Measurements from ENCODE around the gene OSBPL10.

The OSBPL10 gene

DNA sequence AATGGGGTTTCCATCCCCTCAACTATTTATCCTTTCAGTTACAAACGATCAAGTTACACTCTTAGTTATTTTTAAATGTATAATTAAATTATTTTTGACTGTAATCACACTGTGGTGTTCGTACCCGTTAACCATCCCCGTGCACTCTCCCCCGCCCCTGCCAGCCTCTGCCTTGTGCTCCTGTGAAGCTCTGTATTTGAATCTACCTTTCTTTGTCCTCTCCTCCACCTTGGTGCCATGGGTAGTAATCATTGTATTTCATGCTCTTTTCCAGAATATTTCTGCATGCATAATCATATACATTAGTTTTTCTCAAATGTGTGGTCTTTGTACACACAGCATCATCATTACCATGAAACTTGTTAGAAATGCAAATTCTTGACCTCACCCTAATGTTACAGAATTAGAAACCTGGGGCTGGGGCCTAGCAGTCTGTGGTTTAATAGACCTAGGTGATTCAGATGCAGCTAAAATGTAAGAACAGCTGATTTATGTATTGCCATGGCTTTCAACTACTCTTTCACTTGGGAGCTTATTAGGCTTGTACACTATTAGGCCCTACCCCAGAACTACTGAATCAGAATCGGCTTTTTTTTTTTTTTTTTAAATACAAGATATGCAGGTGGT lies 356.9 kb downstream of the OSBPL10 start:
- ChIA-PET CTCF (no interaction called here), POLR2A (no interaction called here)

DNA sequence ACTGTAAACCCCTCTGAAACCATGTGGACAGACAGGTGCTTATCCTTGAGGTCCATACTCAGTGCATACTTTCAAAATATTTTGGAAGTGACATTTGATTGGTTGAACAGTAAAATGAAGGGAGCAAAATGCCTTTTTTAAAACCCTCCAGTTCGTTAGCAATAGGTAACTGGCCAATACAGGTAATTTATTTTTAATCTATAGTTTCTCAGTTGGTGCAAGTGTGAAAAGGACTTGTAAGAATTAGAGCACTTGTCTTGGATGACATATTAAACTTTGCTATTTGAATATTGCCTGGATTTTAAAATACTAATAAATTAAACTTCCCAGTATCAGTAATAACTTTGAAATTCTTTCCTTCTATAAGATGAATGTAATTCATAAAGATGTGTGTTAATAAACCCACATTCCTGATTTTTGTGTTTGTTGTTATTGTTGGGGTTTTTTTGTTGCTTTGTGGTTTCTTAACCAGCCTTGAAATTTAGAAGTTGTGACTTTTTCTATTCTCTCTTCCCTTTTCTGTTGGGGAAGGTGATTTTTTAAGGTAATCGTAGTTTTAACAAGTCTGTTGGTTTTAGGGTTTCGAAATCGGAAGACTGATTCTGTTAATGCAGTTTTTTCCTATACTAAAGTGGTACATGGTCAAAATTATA lies 358.3 kb downstream of the OSBPL10 start:
- POLR2A ChIA-PET = no interaction called here
- DNase-seq (ENCODE audit: extremely low spot score) = no peak
- CTCF ChIA-PET = no interaction called here
- TF ChIP-seq NFRKB (IDR thresholded peaks at IDR 0.05) (no peak), L3MBTL2 (conservative IDR thresholded peaks at IDR 0.05) (no peak), FOXM1 (IDR thresholded peaks at IDR 0.05; ENCODE audit: borderline replicate concordance) (no peak), ELF4 (IDR thresholded peaks at IDR 0.05) (no peak), LEF1 (IDR thresholded peaks at IDR 0.05; ENCODE audit: borderline replicate concordance) (no peak), ZNF384 (IDR thresholded peaks at IDR 0.05) (no peak), SP1 (IDR thresholded peaks at IDR 0.05) (no peak), TARDBP (IDR thresholded peaks at IDR 0.05) (no peak)

More for the DNA sequence above, 356.9 kb downstream of the OSBPL10 start:
- no peak for TF ChIP-seq LEF1 (IDR thresholded peaks at IDR 0.05; ENCODE audit: borderline replicate concordance)
- TF ChIP-seq SUZ12 (IDR thresholded peaks at IDR 0.05) = no peak
- no peak for TF ChIP-seq NFRKB (IDR thresholded peaks at IDR 0.05)
- TF ChIP-seq SP1 (IDR thresholded peaks at IDR 0.05) = no peak
- TF ChIP-seq ARNT (IDR thresholded peaks at IDR 0.05) = no peak
- no peak for TF ChIP-seq ZNF384 (IDR thresholded peaks at IDR 0.05)
- no peak for TF ChIP-seq CTBP1 (IDR thresholded peaks at IDR 0.05; ENCODE audit: borderline replicate concordance)
- TF ChIP-seq, protein P1, sequence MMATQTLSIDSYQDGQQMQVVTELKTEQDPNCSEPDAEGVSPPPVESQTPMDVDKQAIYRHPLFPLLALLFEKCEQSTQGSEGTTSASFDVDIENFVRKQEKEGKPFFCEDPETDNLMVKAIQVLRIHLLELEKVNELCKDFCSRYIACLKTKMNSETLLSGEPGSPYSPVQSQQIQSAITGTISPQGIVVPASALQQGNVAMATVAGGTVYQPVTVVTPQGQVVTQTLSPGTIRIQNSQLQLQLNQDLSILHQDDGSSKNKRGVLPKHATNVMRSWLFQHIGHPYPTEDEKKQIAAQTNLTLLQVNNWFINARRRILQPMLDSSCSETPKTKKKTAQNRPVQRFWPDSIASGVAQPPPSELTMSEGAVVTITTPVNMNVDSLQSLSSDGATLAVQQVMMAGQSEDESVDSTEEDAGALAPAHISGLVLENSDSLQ (IDR thresholded peaks at IDR 0.05) = no peak
- no peak for TF ChIP-seq FOXA1 (IDR thresholded peaks at IDR 0.05)
- no peak for TF ChIP-seq ELF4 (IDR thresholded peaks at IDR 0.05)
- no peak for TF ChIP-seq TARDBP (IDR thresholded peaks at IDR 0.05)
- no peak for TF ChIP-seq HDGF (IDR thresholded peaks at IDR 0.05; ENCODE audit: borderline replicate concordance)
- TF ChIP-seq L3MBTL2 (conservative IDR thresholded peaks at IDR 0.05) = no peak
- TF ChIP-seq FOXK2 (IDR thresholded peaks at IDR 0.05) = no peak
- TF ChIP-seq FOXM1 (IDR thresholded peaks at IDR 0.05; ENCODE audit: borderline replicate concordance) = no peak
- no peak for TF ChIP-seq BHLHE40 (IDR thresholded peaks at IDR 0.05; ENCODE audit: borderline replicate concordance)
- no peak for DNase-seq (ENCODE audit: extremely low spot score)

DNA sequence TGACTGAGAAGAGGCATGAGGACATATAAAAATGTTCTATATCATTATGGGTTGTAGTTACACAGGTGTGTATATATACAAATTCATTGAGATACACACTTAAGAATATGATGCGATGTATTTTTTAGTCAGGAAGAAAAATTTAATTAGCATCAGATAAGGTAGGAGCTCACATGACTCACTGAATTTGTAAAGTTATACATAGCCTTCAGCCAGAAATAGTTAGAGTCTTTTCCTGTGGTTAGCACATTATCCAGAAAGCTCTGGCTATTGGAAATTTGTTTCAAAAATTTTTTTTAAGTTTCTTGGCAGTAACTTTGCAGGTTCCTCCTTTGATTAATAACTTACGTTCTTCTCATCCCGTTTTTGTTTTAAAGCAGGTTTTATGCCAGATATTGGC lies 359.7 kb downstream of the OSBPL10 start:
- ChIA-PET POLR2A (no interaction called here), CTCF (no interaction called here)
- TF ChIP-seq FOXK2 (IDR thresholded peaks at IDR 0.05) (no peak), NFRKB (IDR thresholded peaks at IDR 0.05) (no peak), FOXA1 (IDR thresholded peaks at IDR 0.05) (no peak), SP1 (IDR thresholded peaks at IDR 0.05) (no peak), SUZ12 (IDR thresholded peaks at IDR 0.05) (no peak), CTBP1 (IDR thresholded peaks at IDR 0.05; ENCODE audit: borderline replicate concordance) (no peak), TARDBP (IDR thresholded peaks at IDR 0.05) (no peak), ARNT (IDR thresholded peaks at IDR 0.05) (no peak)
- TF ChIP-seq, protein P1 (IDR thresholded peaks at IDR 0.05) = no peak
- no peak for DNase-seq (ENCODE audit: extremely low spot score)

DNA sequence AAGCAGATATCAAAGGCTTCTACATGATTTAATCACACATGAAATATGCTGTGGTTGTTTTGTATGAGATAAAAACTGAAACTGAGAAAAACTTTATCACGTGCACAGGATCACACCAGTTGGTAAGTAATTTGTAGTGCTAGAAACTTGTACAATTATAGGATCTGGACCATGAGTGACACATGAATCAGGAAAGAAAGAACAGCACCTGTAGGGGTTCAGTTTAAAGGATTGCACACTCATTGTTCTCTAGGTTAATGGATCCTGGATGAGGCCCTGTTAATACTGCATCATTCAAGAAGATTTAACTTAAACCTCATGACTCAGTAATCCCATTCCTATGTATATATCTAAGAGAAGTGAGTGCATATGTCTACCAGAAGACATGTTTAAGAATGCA lies 360.4 kb downstream of the OSBPL10 start:
- no peak for DNase-seq (ENCODE audit: extremely low spot score)
- POLR2A ChIA-PET = no interaction called here
- TF ChIP-seq ZNF384 (IDR thresholded peaks at IDR 0.05) (no peak), BHLHE40 (IDR thresholded peaks at IDR 0.05; ENCODE audit: borderline replicate concordance) (no peak), ARNT (IDR thresholded peaks at IDR 0.05) (no peak), CTBP1 (IDR thresholded peaks at IDR 0.05; ENCODE audit: borderline replicate concordance) (no peak), LEF1 (IDR thresholded peaks at IDR 0.05; ENCODE audit: borderline replicate concordance) (no peak), FOXM1 (IDR thresholded peaks at IDR 0.05; ENCODE audit: borderline replicate concordance) (no peak), FOXA1 (IDR thresholded peaks at IDR 0.05) (no peak), TARDBP (IDR thresholded peaks at IDR 0.05) (no peak), L3MBTL2 (conservative IDR thresholded peaks at IDR 0.05) (no peak)
- CTCF ChIA-PET = no interaction called here

DNA sequence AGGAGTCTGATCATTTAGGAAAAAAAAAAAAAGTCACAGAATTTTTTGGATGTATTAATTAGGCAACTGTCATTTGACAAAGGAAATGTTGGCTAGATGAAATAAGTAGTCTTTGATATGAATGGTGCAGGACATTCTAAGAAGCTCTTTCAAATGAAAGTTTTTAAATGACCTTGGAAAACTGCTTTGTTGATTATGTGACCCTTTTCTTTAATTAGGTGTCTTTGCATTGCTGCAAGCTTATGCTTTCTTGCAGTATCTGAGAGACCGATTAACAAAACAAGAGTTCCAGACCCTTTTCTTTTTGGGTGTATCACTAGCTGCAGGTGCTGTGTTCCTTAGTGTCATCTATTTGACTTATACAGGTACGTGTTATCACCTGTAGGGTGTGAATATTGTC lies 364.4 kb downstream of the OSBPL10 start:
- CTCF ChIA-PET = no interaction called here
- DNase-seq (ENCODE audit: extremely low spot score) = no peak
- POLR2A ChIA-PET = no interaction called here
- TF ChIP-seq FOXM1 (IDR thresholded peaks at IDR 0.05; ENCODE audit: borderline replicate concordance) = no peak
- no peak for TF ChIP-seq FOXK2 (IDR thresholded peaks at IDR 0.05)
- no peak for TF ChIP-seq CTBP1 (IDR thresholded peaks at IDR 0.05; ENCODE audit: borderline replicate concordance)
- no peak for TF ChIP-seq SUZ12 (IDR thresholded peaks at IDR 0.05)
- no peak for TF ChIP-seq SP1 (IDR thresholded peaks at IDR 0.05)
- no peak for TF ChIP-seq L3MBTL2 (conservative IDR thresholded peaks at IDR 0.05)
- TF ChIP-seq LEF1 (IDR thresholded peaks at IDR 0.05; ENCODE audit: borderline replicate concordance) = no peak
- TF ChIP-seq, protein P1 (IDR thresholded peaks at IDR 0.05) = no peak
- TF ChIP-seq BHLHE40 (IDR thresholded peaks at IDR 0.05; ENCODE audit: borderline replicate concordance) = no peak
- no peak for TF ChIP-seq FOXA1 (IDR thresholded peaks at IDR 0.05)
- TF ChIP-seq ZNF384 (IDR thresholded peaks at IDR 0.05) = no peak
- no peak for TF ChIP-seq HDGF (IDR thresholded peaks at IDR 0.05; ENCODE audit: borderline replicate concordance)

All from HEK293T (cell line).